HL-60 (cell line): ENCODE data around the gene SLC7A6.

Experiments
- DNase-seq, 2 experiments: peaks; one replicate each; pipeline ENCODE4 v3.0.0-alpha.2; 2010 to 2020; ENCODE audit warnings: low read depth in 1 of 2, low spot score in 1 of 2
- H3K27ac ChIP-seq: fragments of 250-450 bp; sonication (Bioruptor Pico); replicated peaks from 2 replicates; pipeline ENCODE4 v1.5.1; 2020; ENCODE audit warnings: mild to moderate bottlenecking, moderate library complexity
- H3K27me3 ChIP-seq: fragments of 250-450 bp; sonication (Bioruptor Pico); 2 replicates; pipeline ENCODE4 v1.5.1; 2021; ENCODE audit warnings: mild to moderate bottlenecking, moderate library complexity; ENCODE audit not compliant: insufficient read depth, poor library complexity, severe bottlenecking
- H3K4me3 ChIP-seq: replicated peaks from 2 replicates; pipeline ENCODE4 v1.5.1; 2011; ENCODE audit warnings: mild to moderate bottlenecking, control low read depth, low read length; ENCODE audit not compliant: insufficient read depth
- CTCF ChIP-seq: IDR thresholded peaks from one replicate; pipeline ENCODE4 v1.5.1; 2011; ENCODE audit warnings: low read length, control low read depth, inconsistent platforms; ENCODE audit not compliant: insufficient read depth
- GABPA ChIP-seq: IDR thresholded peaks from 2 replicates; pipeline ENCODE4 v1.6.1; 2012; ENCODE audit warnings: low read depth
- POLR2AphosphoS5 ChIP-seq: IDR thresholded peaks from 2 replicates; pipeline ENCODE4 v1.6.1; 2012; ENCODE audit warnings: low read depth
- REST ChIP-seq: IDR thresholded peaks from 2 replicates; pipeline ENCODE4 v1.6.1; 2012; ENCODE audit warnings: low read depth; ENCODE audit not compliant: insufficient replicate concordance
- SPI1 ChIP-seq: IDR thresholded peaks from 2 replicates; pipeline ENCODE4 v1.6.1; 2012; ENCODE audit warnings: low read depth, mild to moderate bottlenecking, borderline replicate concordance

The SLC7A6 gene

GRCh38 chr16:68292425-68292824 is 28.1 kb downstream of the SLC7A6 start:
- Histone ChIP-seq H3K27me3 (no peaks in the 10 kb centered on the region), H3K4me3 (no peak overlapping the region), H3K27ac (no peak overlapping the region)
- TF ChIP-seq SPI1 (no peak), REST (no peak), CTCF (no peak), POLR2AphosphoS5 (no peak)
- DNase-seq, result no peak

- H3K27me3 ChIP-seq, result no peaks in the 10 kb centered on the region
Measured at GRCh38 chr16:68296291-68296690, 32.0 kb downstream of the SLC7A6 start.

GRCh38 chr16:68296693-68297092 is 32.4 kb downstream of the SLC7A6 start:
- peak in 1 of 2 experiments; percentile 77 for DNase-seq
- Histone ChIP-seq H3K27me3 (no peaks in the 10 kb centered on the region), H3K27ac (peak overlapping the region; percentile 35), H3K4me3 (no peak overlapping the region)
- TF ChIP-seq GABPA (no peak), SPI1 (peak; percentile 63; the same call in 1 of the 2 replicates), POLR2AphosphoS5 (peak; percentile 25; the same call in 1 of the 2 replicates), CTCF (no peak), REST (no peak)

More at GRCh38 chr16:68296291-68296690, 32.0 kb downstream of the SLC7A6 start:
- TF ChIP-seq POLR2AphosphoS5, result no peak
- no peak for TF ChIP-seq SPI1
- TF ChIP-seq GABPA, result no peak
- TF ChIP-seq CTCF, result no peak
- no peak for TF ChIP-seq REST
- DNase-seq, result no peak
- H3K27ac ChIP-seq, result peak overlapping the region; percentile 35
- H3K4me3 ChIP-seq, result no peak overlapping the region
